PC-3 (cell line): ENCODE results near the gene ATXN10. TPM values are rescaled to one million over a fixed set of nuclear protein-coding genes. Genes with fewer than 3 reads are reported as not detected.

Experiments used
- ATAC-seq: fragments of 200-7000 bp; cut with Tn5 transposase; 2 replicates; pipeline ENCODE4 v1.9.1; 2020; ENCODE audit warnings: mild to moderate bottlenecking, moderate library complexity
- BruUV-seq: library from RNA; stranded (reverse); fragments of 400-500 nt; replicated peaks from 2 replicates; lab custom pipeline; 2021; lab: Mats Ljungman, UMichigan
- CTCF ChIA-PET: fragments of 300-600 bp; sonication (Branson Sonifier 250); formaldehyde crosslinking; loops from one replicate; lab custom pipeline; 2022; ENCODE audit warnings: antibody characterized with exemption; lab: Charles Lee
- POLR2A ChIA-PET: fragments of 300-600 bp; sonication (Branson Sonifier 250); formaldehyde crosslinking; loops from one replicate; lab custom pipeline; 2022; ENCODE audit warnings: antibody characterized with exemption; ENCODE audit not compliant: unreplicated experiment; lab: Charles Lee
- DNase-seq: peaks from one replicate; pipeline ENCODE4 v3.0.0-alpha.2; 2015
- H2AFZ ChIP-seq: fragments of 300-600 bp; sonication (generic); 2 replicates; pipeline ENCODE4 v1.6.0; 2016; ENCODE audit warnings: antibody characterized with exemption, low read length
- H3F3A ChIP-seq: fragments of 300-600 bp; sonication (generic); one replicate; pipeline ENCODE4 v1.6.0; 2017; ENCODE audit warnings: antibody characterized with exemption, low read length, control low read depth, mild to moderate bottlenecking; ENCODE audit not compliant: unreplicated experiment
- H3K27ac ChIP-seq: fragments of 300-600 bp; sonication (generic); 2 replicates; pipeline ENCODE4 v1.5.1; 2016; ENCODE audit warnings: mild to moderate bottlenecking, low read length
- H3K27me3 ChIP-seq: fragments of 300-600 bp; sonication (generic); 2 replicates; pipeline ENCODE4 v1.6.1; 2016; ENCODE audit warnings: low read length, mixed read lengths
- H3K36me3 ChIP-seq: fragments of 300-600 bp; sonication (generic); 2 replicates; pipeline ENCODE4 v1.6.1; 2016; ENCODE audit warnings: low read depth, mixed run types, low read length, mixed read lengths
- H3K4me1 ChIP-seq: fragments of 300-600 bp; sonication (generic); 2 replicates; pipeline ENCODE4 v1.5.1; 2016; ENCODE audit warnings: low read length; ENCODE audit not compliant: insufficient read depth
- H3K4me2 ChIP-seq: fragments of 300-600 bp; sonication (generic); 2 replicates; pipeline ENCODE4 v1.6.0; 2016; ENCODE audit warnings: low read length
- H3K4me3 ChIP-seq: fragments of 300-600 bp; sonication (generic); 2 replicates; pipeline ENCODE4 v1.5.1; 2016; ENCODE audit warnings: mild to moderate bottlenecking, low read length, mixed read lengths
- H3K79me2 ChIP-seq: fragments of 300-600 bp; sonication (generic); 2 replicates; pipeline ENCODE4 v1.6.1; 2017; ENCODE audit warnings: low read length, mixed read lengths
- H3K9ac ChIP-seq: fragments of 300-600 bp; sonication (generic); 2 replicates; pipeline ENCODE4 v1.6.0; 2016; ENCODE audit warnings: mild to moderate bottlenecking, low read length
- H3K9me2 ChIP-seq: fragments of 300-600 bp; sonication (generic); replicated peaks from 2 replicates; pipeline ENCODE4 v1.6.1; 2016; ENCODE audit warnings: mixed run types, low read length, mixed read lengths
- H3K9me3 ChIP-seq: fragments of 300-600 bp; sonication (generic); 2 replicates; pipeline ENCODE4 v1.6.1; 2016; ENCODE audit warnings: low read length, mixed read lengths
- H4K20me1 ChIP-seq: fragments of 300-600 bp; sonication (generic); 2 replicates; pipeline ENCODE4 v1.6.1; 2016; ENCODE audit warnings: low read length, mixed read lengths
- EZH2 ChIP-seq: fragments of 300-600 bp; sonication (generic); IDR thresholded peaks from one replicate; pipeline ENCODE4 v1.6.1; 2017; ENCODE audit warnings: antibody characterized with exemption, mild to moderate bottlenecking, low read length; ENCODE audit not compliant: unreplicated experiment
- EZH2phosphoT487 ChIP-seq: fragments of 300-600 bp; sonication (generic); IDR thresholded peaks from 2 replicates; pipeline ENCODE4 v1.6.1; 2018; ENCODE audit warnings: mild to moderate bottlenecking, antibody characterized with exemption, low read length, borderline replicate concordance
- intact Hi-C: fragments of 100-400 bp; cut with micrococcal nuclease; formaldehyde crosslinking; loops from 2 replicates; pipeline ENCODE4 v1.9.0; 2023
- total RNA-seq: library from RNA; depleted of rRNA; stranded (reverse); fragments of >200 nt; gene quantifications from 2 replicates; pipeline ENCODE4 v1.2.3, GENCODE V29; 2014
- TF ChIP-seq, protein P1 (sequence below): fragments of 300-600 bp; sonication (generic); conservative IDR thresholded peaks from 2 replicates; pipeline ENCODE4 v1.5.1; 2017; ENCODE audit warnings: antibody characterized with exemption, low read depth, mild to moderate bottlenecking, low read length

ATXN10 gene
- total RNA-seq, 1 experiment from 2014 or later, result 40.6 TPM

DNA sequence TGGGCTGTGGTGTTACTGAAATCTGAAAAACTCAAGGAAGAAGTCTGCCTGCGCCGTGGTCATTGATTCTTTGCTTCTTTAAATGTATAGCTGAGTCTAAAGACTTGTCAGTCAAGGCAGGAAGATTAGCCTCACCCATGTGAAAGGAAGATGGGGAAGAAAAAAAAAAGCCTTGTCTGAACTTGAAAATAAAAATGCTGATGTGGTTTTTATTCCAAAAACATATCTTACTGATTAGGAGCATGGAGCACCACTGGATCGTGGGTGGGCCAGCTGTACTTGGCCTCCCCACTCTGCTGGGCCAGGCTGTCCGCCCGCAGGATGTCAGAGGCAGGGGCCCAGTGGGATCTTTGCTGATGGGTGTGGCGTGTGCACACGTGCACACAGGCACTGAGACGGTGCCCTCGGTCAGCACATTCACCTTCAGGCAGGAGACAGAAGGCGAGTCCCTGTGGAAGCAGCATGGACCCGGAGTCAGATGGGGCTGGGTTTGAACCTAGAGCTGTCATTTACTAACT lies 193.4 kb downstream of the ATXN10 start:
- no peaks in the 10 kb centered on the region for H3K9me3 ChIP-seq
- H3K4me2 ChIP-seq, result no peak overlapping the region
- no peak overlapping the region for H2AFZ ChIP-seq
- no peaks in the 10 kb centered on the region for H4K20me1 ChIP-seq
- H3K79me2 ChIP-seq, result no peaks in the 10 kb centered on the region
- POLR2A ChIA-PET, result no interaction called here
- no TSS peak for BruUV-seq
- no peak overlapping the region for H3K27ac ChIP-seq
- H3K36me3 ChIP-seq, result no peaks in the 10 kb centered on the region
- peaks cover 27% of the 10 kb centered on the region for H3K4me1 ChIP-seq
- ATAC-seq, result no peak
- no peaks in the 10 kb centered on the region for H3K9me2 ChIP-seq
- no peaks in the 10 kb centered on the region for H3K27me3 ChIP-seq
- intact Hi-C loops, result loop anchor here (2.0 kb wide), 1 partner anchor 54 kb away; no protein-coding TSS in a partner anchor
- H3K4me3 ChIP-seq, result no peak overlapping the region
- CTCF ChIA-PET, result interaction anchor here (1.0 kb wide), 1 partner anchor 112 kb away, joined by 5 read pairs; the partner anchor contains the start of gene WNT7B
- H3F3A ChIP-seq, result no peaks in the 10 kb centered on the region
- no peak overlapping the region for H3K9ac ChIP-seq
- DNase-seq, result no peak
- no peak for TF ChIP-seq EZH2phosphoT487
- TF ChIP-seq EZH2, result no peak
- TF ChIP-seq, protein P1, sequence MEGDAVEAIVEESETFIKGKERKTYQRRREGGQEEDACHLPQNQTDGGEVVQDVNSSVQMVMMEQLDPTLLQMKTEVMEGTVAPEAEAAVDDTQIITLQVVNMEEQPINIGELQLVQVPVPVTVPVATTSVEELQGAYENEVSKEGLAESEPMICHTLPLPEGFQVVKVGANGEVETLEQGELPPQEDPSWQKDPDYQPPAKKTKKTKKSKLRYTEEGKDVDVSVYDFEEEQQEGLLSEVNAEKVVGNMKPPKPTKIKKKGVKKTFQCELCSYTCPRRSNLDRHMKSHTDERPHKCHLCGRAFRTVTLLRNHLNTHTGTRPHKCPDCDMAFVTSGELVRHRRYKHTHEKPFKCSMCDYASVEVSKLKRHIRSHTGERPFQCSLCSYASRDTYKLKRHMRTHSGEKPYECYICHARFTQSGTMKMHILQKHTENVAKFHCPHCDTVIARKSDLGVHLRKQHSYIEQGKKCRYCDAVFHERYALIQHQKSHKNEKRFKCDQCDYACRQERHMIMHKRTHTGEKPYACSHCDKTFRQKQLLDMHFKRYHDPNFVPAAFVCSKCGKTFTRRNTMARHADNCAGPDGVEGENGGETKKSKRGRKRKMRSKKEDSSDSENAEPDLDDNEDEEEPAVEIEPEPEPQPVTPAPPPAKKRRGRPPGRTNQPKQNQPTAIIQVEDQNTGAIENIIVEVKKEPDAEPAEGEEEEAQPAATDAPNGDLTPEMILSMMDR, result no peak

DNA sequence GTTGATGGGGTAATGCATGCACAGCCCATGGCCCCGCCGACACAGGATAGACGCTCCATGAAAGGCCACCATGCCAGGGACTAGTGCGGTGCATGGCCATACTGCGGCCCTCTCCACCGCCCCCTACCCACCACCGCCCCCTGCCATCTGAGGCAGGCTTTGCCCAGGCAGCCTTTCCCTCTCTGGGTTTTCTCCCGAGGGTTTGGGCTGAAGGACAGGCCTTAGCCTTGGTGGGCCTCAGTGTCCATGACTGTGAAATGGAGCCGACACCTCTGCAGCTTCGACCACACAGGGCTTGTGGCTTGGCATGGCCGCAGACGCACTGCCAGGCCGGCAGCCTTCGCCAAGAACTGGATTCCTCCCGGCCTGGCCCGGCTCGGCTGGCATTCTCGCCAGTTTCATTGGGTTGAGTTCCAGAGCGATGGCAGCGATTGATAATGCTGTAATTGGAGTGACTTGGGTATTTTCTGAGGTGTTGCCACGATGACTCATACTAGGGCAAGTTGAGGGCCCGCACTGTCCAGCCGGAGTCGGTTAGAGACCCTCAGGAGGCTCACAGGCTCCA lies 194.0 kb downstream of the ATXN10 start:
- POLR2A ChIA-PET, result no interaction called here
- Histone ChIP-seq H2AFZ (no peak overlapping the region), H3K9ac (no peak overlapping the region), H4K20me1 (no peaks in the 10 kb centered on the region), H3F3A (no peaks in the 10 kb centered on the region), H3K27ac (no peak overlapping the region), H3K27me3 (no peaks in the 10 kb centered on the region), H3K4me2 (no peak overlapping the region), H3K79me2 (no peaks in the 10 kb centered on the region), H3K9me3 (no peaks in the 10 kb centered on the region), H3K4me3 (no peak overlapping the region), H3K9me2 (no peaks in the 10 kb centered on the region), H3K36me3 (no peaks in the 10 kb centered on the region), H3K4me1 (peaks cover 20% of the 10 kb centered on the region)
- intact Hi-C loops, result loop anchor here (2.0 kb wide), 1 partner anchor 53 kb away; no protein-coding TSS in a partner anchor
- BruUV-seq, result no TSS peak
- ATAC-seq (no peak), DNase-seq (no peak)
- TF ChIP-seq, protein P1, result no peak
- TF ChIP-seq EZH2 (no peak), EZH2phosphoT487 (no peak)
- CTCF ChIA-PET, result no interaction called here

DNA sequence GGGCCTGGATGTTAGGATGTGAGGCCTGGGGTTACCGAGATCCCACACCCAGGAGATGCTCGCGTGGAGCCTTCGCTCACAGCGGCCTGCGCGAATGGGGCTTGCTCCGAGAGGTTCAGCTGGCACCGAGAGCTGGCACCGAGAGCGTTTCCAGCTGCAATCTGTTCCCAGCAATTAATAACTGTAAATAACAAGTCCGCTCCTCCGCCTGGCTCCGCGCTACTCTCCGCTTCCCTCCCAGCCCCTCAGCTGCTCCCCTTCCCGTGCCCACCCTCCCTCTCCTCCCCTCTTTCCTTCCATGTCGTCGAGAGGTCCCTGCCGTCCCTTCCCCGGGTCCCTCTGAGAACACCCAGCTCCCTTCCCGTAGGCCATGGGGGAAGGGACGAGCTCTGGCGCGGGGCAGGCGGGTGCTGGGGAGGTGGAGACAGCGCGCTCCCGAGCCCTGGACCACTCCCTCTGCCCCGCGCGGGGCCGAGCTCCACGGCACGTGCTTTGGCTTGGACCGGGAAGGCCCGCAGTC lies 194.6 kb downstream of the ATXN10 start:
- Histone ChIP-seq H3K4me2 (no peak overlapping the region), H3K9me3 (no peaks in the 10 kb centered on the region), H3K9ac (no peak overlapping the region), H3K36me3 (no peaks in the 10 kb centered on the region), H3K79me2 (no peaks in the 10 kb centered on the region), H3K4me3 (no peak overlapping the region), H3K4me1 (peaks cover 20% of the 10 kb centered on the region), H3K9me2 (no peaks in the 10 kb centered on the region), H3F3A (no peaks in the 10 kb centered on the region), H3K27ac (no peak overlapping the region), H2AFZ (no peak overlapping the region), H3K27me3 (no peaks in the 10 kb centered on the region), H4K20me1 (no peaks in the 10 kb centered on the region)
- DNase-seq (no peak), ATAC-seq (no peak)
- ChIA-PET POLR2A (no interaction called here), CTCF (no interaction called here)
- intact Hi-C loops, result no loop called here
- TF ChIP-seq, protein P1, result no peak
- TF ChIP-seq EZH2 (no peak), EZH2phosphoT487 (no peak)
- no TSS peak for BruUV-seq
